HS-5 (cell line): ENCODE results near the gene REELD1.

ENCODE experiments used
- DNase-seq: peaks from one replicate; pipeline ENCODE4 v3.0.0-alpha.2; 2012; ENCODE audit warnings: low read depth

The REELD1 gene

GRCh38 chr4:146224326-146224966, 10.1 kb downstream of the REELD1 start:
- DNase-seq: no peak

GRCh38 chr4:146229406-146229805, 15.1 kb downstream of the REELD1 start:
- DNase-seq: no peak

GRCh38 chr4:146232131-146232722, 17.9 kb downstream of the REELD1 start:
- DNase-seq: no peak

GRCh38 chr4:146235654-146236177, 21.4 kb downstream of the REELD1 start:
- no peak for DNase-seq

GRCh38 chr4:146236216-146236615, 21.9 kb downstream of the REELD1 start:
- DNase-seq: no peak

- DNase-seq: no peak
Observed at GRCh38 chr4:146237092-146237491, 22.8 kb downstream of the REELD1 start.

- DNase-seq: no peak
Observed at GRCh38 chr4:146238107-146238506, 23.8 kb downstream of the REELD1 start.

GRCh38 chr4:146243141-146243882, 29.0 kb downstream of the REELD1 start:
- DNase-seq: no peak

DNA sequence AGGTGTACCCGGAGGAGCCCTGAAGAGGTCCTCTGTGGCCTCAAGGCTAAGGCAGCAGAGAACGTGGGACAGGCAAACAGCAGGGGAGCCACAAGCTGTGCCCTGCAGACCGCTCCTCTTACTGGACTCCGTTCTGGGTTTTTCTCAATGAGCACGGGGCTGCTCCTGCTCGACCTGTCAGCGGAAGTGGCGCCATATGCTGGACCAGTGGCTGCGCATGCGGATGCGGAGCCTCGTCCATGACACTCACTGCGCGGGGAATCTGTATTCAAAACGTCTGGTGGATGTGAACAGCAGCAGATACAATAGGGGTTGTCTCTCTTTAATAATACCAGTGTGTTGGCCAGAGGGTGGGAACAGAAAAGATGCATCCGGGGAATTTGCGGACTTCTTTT, 29.5 kb downstream of the REELD1 start:
- no peak for DNase-seq

GRCh38 chr4:146244496-146244895, 30.2 kb downstream of the REELD1 start:
- no peak for DNase-seq

- no peak for DNase-seq
Observed at GRCh38 chr4:146245246-146245645, 30.9 kb downstream of the REELD1 start.

GRCh38 chr4:146245850-146246249, 31.5 kb downstream of the REELD1 start:
- no peak for DNase-seq

GRCh38 chr4:146246381-146246780, 32.0 kb downstream of the REELD1 start:
- no peak for DNase-seq

GRCh38 chr4:146247356-146247755, 33.0 kb downstream of the REELD1 start:
- no peak for DNase-seq

DNA sequence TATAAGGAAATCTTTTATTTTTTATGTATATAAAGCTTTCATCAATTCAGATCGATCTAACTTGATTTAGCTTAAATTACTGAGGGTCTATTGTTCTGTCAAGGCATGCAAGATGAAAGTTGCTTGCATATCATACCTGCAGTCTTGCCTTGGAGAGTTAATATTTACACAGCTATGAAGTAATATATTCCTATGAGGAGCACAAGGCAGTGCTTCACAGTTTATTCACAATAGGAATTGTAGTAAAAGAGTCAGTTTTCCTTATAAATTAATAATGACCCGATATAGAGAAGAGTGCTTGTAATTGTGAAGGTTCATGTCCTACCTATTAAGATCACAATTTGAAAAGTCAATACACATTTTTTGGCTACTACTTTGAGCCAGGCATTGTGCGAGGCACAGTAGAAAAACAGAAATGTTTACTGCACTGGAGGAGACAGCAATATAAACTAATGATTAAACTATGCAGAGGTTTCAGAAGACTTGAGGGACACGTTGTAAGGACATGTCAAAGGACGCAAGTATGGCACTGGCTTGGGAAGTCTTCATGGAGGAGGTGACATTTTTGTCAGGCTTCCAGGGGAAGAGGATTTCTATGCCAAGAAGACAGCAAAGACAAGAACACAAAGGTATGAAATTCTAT, 38.8 kb downstream of the REELD1 start:
- no peak for DNase-seq

DNA sequence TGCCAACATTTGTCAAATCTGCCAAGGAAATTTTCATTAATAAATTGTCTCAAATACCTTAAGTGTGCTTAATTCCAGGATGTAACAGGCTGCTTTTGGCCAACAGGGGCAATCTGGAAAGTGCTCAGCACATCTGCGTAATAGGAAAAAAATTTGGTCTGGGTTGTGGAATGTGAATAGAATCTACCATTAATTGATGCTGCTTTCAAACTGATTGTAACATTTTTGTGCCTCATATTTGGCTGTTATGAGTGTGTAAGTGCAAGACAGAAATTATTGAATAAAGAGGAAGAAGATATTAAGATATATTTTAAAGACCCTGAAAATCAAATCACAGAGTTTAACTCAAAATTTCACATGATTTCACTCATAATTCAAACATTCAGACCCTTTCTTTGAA, 41.1 kb downstream of the REELD1 start:
- DNase-seq: peak; percentile 34

DNA sequence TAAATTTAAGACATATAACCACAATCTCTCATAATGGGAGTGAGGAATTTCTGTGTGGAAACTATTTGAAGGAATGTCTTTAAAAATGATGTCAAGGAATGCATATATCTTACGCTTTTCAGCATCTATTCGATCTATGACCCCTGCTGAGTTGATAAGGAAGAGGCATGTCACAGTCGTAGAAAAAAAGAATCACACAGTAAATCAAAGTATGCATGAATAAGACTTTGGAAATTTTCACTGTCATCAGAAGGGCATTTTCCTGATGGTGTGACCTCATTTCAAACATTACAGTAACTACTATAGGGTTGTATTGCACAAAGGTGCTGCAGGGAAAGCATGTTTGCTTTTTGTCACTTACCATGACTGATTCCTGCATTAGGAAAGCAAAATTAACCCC, 41.5 kb downstream of the REELD1 start:
- peak; percentile 64 for DNase-seq

GRCh38 chr4:146256328-146256727, 42.0 kb downstream of the REELD1 start:
- no peak for DNase-seq

DNA sequence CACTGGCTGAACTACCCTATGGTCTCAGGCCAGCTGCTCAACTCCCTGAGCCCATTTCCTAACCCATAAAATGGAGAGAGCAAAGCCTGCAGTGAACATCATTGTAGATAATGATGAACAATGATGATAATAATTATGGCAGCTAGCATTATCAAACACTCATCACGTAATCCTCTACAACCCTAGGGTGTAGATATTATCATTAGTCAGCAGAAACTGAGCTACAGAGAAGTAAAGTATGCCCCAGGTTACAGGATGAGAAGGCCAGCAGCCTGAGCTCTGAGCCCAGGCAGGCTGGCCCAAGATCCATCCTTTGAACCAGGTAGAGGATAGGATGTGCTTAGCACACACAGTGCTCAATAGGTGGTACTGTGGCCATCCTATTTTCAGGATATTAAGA, 43.2 kb downstream of the REELD1 start:
- DNase-seq: no peak

GRCh38 chr4:146260521-146260920, 46.2 kb downstream of the REELD1 start:
- DNase-seq: no peak

DNA sequence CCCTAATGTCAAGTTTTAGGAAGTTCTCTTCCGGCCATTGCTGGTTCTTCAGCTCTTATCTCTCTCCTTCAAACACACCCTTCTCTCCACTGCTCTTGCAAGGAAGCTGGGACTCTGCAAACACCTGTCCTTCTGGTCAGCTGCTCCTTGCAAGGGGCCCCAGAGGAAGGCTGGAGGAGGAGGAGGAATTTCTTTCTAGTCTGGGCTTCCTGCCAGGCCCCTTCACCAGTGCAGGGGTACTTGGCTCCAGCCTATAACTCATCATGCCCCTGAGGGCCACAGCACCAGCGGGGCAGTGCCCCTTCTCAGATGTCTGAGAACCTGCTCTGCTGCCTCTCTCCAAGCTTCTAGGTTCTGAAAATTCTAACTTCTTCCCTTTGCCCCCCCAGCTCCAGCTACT, 46.7 kb downstream of the REELD1 start:
- DNase-seq: no peak

DNA sequence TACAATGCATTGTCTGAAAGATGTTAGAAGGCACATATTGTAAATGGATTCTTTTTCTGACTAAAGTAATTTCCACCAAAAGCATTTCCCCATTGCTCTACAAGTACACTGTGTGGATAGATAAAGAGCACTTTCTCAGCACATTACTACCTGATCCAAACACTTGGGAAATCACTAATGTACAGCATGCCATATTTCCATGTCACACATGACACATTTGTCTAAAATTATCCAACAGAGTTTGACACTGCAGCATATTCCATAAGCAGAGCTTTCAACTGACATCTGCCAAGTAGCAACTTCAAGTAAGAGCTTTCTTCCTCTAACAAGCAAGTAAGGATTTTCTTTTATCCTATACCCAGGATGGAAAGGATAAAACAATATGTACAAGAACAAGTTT, 49.5 kb downstream of the REELD1 start:
- DNase-seq: no peak
